Cardiac fibroblast (primary cell): ENCODE measurements around the gene LILRB1.
"Not testable (repeated sequence)": the region's sequence is repeated elsewhere in the genome, so short reads cannot be mapped to it uniquely, and the experiment has no call there.

Experiments used
- DNase-seq, 2 donors: peaks; one replicate each; pipeline versions ENCODE4 v3.0.0 to v3.0.0-alpha.2; 2010; ENCODE audit warnings: low read depth in 2 of 2
- H3K4me3 ChIP-seq, 2 donors: replicated peaks in 1 of 2; 1 replicate in 1 of 2; 2 replicates in 1 of 2; pipeline ENCODE4 v1.5.1; 2011; ENCODE audit warnings: low read depth in 2 of 2, low read length in 2 of 2, mild to moderate bottlenecking in 2 of 2, moderate library complexity in 1 of 2
- CTCF ChIP-seq: IDR thresholded peaks from one replicate; pipeline ENCODE4 v1.5.1; 2011; ENCODE audit warnings: low read depth, mild to moderate bottlenecking, low read length, inconsistent platforms

Gene LILRB1

GRCh38 chr19:54626757-54627156, 3.5 kb upstream of the LILRB1 start:
- DNase-seq = no peak
- no peak overlapping the region for H3K4me3 ChIP-seq
- TF ChIP-seq CTCF = no peak

- H3K4me3 ChIP-seq, DNase-seq: not testable (repeated sequence)
Observed at GRCh38 chr19:54627912-54628311, 2.4 kb upstream of the LILRB1 start.

GRCh38 chr19:54630782-54631181, 498 bp downstream of the LILRB1 start:
- DNase-seq = no peak
- no peak overlapping the region for H3K4me3 ChIP-seq
- TF ChIP-seq CTCF = no peak

DNA sequence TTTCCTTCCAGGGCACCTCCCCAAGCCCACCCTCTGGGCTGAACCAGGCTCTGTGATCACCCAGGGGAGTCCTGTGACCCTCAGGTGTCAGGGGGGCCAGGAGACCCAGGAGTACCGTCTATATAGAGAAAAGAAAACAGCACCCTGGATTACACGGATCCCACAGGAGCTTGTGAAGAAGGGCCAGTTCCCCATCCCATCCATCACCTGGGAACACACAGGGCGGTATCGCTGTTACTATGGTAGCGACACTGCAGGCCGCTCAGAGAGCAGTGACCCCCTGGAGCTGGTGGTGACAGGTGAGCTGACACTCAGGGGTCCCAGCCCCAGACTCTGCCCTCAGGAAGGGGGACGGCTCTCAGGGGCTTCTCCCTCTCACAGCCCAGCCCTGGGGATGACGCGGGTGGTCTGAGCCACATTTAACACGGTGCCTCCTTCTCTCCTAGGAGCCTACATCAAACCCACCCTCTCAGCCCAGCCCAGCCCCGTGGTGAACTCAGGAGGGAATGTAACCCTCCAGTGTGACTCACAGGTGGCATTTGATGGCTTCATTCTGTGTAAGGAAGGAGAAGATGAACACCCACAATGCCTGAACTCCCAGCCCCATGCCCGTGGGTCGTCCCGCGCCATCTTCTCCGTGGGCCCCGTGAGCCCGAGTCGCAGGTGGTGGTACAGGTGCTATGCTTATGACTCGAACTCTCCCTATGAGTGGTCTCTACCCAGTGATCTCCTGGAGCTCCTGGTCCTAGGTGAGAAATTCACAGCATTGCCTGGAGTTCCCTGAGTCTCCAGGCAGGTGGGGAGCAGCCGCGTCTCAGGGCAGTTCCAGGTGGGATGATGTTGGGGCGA, 1.4 kb downstream of the LILRB1 start:
- not testable (repeated sequence) for DNase-seq, H3K4me3 ChIP-seq

DNA sequence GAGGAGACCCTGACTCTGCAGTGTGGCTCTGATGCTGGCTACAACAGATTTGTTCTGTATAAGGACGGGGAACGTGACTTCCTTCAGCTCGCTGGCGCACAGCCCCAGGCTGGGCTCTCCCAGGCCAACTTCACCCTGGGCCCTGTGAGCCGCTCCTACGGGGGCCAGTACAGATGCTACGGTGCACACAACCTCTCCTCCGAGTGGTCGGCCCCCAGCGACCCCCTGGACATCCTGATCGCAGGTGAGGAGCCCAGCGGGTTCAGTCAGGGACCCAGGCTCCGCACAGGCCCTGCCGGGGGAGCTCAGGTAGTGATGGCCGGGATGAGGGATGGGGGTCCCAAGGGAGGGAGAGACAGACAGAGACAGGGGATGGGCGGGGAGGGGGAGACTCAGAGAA, 2.2 kb downstream of the LILRB1 start:
- DNase-seq, H3K4me3 ChIP-seq: not testable (repeated sequence)

DNA sequence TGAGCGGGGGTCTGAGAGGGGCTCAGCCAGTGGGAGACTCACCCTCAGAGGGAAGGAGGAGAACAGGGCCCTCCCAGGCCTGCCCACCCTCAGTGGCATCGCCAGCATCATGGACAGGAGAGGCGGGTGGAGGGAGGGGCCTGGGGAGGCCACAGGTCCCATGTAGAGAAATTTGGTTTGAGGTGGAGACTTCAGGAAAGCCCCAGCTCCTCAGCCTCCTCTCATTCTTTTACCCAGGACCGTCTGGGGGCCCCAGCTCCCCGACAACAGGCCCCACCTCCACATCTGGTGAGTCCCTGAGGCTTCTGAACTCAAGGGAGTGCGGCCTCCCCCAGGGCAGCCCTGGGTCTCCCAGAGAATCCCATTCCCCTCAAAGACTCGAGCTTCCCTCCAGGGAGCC, 3.1 kb downstream of the LILRB1 start:
- no peak overlapping the region for H3K4me3 ChIP-seq
- no peak for DNase-seq
- no peak for TF ChIP-seq CTCF

- DNase-seq, H3K4me3 ChIP-seq: not testable (repeated sequence)
Observed at GRCh38 chr19:54636081-54636480, 5.8 kb downstream of the LILRB1 start.

- DNase-seq = no peak
- no peak for TF ChIP-seq CTCF
- no peak overlapping the region for H3K4me3 ChIP-seq
Observed at GRCh38 chr19:54638683-54639082, 8.4 kb downstream of the LILRB1 start.

- DNase-seq, H3K4me3 ChIP-seq: not testable (repeated sequence)
Observed at GRCh38 chr19:54642953-54643352, 12.7 kb downstream of the LILRB1 start.

DNA sequence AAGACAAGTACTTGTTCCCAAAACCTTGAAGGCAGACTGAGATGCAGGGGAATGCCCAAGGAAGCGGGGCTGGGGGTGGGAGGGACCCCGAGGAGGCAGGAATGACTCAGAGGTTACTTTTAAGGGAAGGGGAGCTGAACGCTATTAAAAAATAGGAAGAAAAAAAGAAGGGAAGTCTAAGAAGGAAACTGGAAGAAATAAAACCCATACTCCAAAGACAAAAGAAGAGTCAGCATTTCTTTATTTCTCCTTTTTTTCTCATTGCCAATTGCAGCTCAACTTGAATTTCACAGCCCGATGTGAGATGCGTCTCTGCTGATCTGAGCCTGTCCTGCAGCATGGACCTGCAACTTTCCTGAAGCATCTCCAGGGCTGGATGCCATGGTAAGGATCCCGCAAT, 13.3 kb downstream of the LILRB1 start:
- H3K4me3 ChIP-seq, DNase-seq: not testable (repeated sequence)
